Astrocyte (in vitro differentiated cells and primary cell): ENCODE results near the gene KRTAP10-2.

ENCODE experiments used
- CTCF ChIP-seq: IDR thresholded peaks from 2 replicates; pipeline ENCODE4 v1.5.1; 2011; ENCODE audit warnings: low read depth, mild to moderate bottlenecking, inconsistent platforms, low read length, moderate library complexity; ENCODE audit not compliant: insufficient read depth
- EZH2 ChIP-seq: IDR thresholded peaks from 2 replicates; pipeline ENCODE4 v1.6.1; 2012; ENCODE audit warnings: mild to moderate bottlenecking, low read length, inconsistent platforms; ENCODE audit not compliant: insufficient read depth

GRCh38 chr21:44507673-44508425 is 43.5 kb downstream of the KRTAP10-2 start:
- no peak for TF ChIP-seq CTCF
- no peak for TF ChIP-seq EZH2
